ENCODE data around the gene FBXO31. TPM values are rescaled to one million over a fixed set of nuclear protein-coding genes. Genes with fewer than 3 reads are reported as not detected.

FBXO31 gene
- total RNA-seq, 2 donors from 2014 or later, result 18.6 to 22.1 TPM

GRCh38 chr16:87426423-87427215, 43.0 kb upstream of the FBXO31 start:
- no peaks in the 10 kb centered on the region for H3K27me3 Mint-ChIP-seq (ENCODE audit: insufficient read depth)
- peaks cover 4% of the 10 kb centered on the region for H3K4me1 Mint-ChIP-seq
- Histone ChIP-seq H3K27me3 (ENCODE audit: control insufficient read depth, insufficient read depth, low read length, poor library complexity, severe bottlenecking) (no peaks in the 10 kb centered on the region), H3K9me3 (ENCODE audit: control insufficient read depth, low read length) (no peaks in the 10 kb centered on the region), H3K9ac (ENCODE audit: extremely low read depth, low read length, poor library complexity, severe bottlenecking) (no peak overlapping the region), H3K4me3 (ENCODE audit: low read length) (no peak overlapping the region), H3K27ac (ENCODE audit: low read depth, low read length) (no peak overlapping the region), H3K4me1 (ENCODE audit: control insufficient read depth, insufficient read depth, low read length) (no peaks in the 10 kb centered on the region), H3K36me3 (ENCODE audit: control insufficient read depth, insufficient read depth, low read length) (peaks cover 41% of the 10 kb centered on the region)
- no peak overlapping the region for H3K4me3 Mint-ChIP-seq
- peaks cover 48% of the 10 kb centered on the region for H3K36me3 Mint-ChIP-seq (ENCODE audit: low read depth)
- no peak for TF ChIP-seq CTCF (conservative IDR thresholded peaks at IDR 0.05)
- 86 to 87% methylated on average over 18 of the region's 18 CpGs for WGBS, 2 experiments (ENCODE audit: insufficient coverage in 1 of 2, insufficient read length in 1 of 2)
- no peak for DNase-seq
- H3K27ac Mint-ChIP-seq, result peak overlapping the region; percentile 8
- H3K9me3 Mint-ChIP-seq, result no peaks in the 10 kb centered on the region

- no peaks in the 10 kb centered on the region for H3K9me3 Mint-ChIP-seq
- H3K36me3 Mint-ChIP-seq (ENCODE audit: low read depth), result peaks cover 50% of the 10 kb centered on the region
- 90 to 97% methylated on average over 6 to 12 of the region's 12 CpGs for WGBS, 2 experiments (ENCODE audit: insufficient coverage in 1 of 2, insufficient read length in 1 of 2)
Measured at GRCh38 chr16:87425941-87426340, 42.4 kb upstream of the FBXO31 start.

GRCh38 chr16:87424266-87424665, 40.7 kb upstream of the FBXO31 start:
- H3K4me3 ChIP-seq (ENCODE audit: low read length), result no peak overlapping the region

More at GRCh38 chr16:87425941-87426340, 42.4 kb upstream of the FBXO31 start:
- H3K36me3 ChIP-seq (ENCODE audit: control insufficient read depth, insufficient read depth, low read length), result peaks cover 42% of the 10 kb centered on the region
- no peak for TF ChIP-seq CTCF (conservative IDR thresholded peaks at IDR 0.05)
- no peak overlapping the region for H3K9ac ChIP-seq (ENCODE audit: extremely low read depth, low read length, poor library complexity, severe bottlenecking)
- peaks cover 4% of the 10 kb centered on the region for H3K4me1 Mint-ChIP-seq
- H3K4me3 ChIP-seq (ENCODE audit: low read length), result no peak overlapping the region
- H3K27ac Mint-ChIP-seq, result no peak overlapping the region
- H3K4me1 ChIP-seq (ENCODE audit: control insufficient read depth, insufficient read depth, low read length), result no peaks in the 10 kb centered on the region
- no peaks in the 10 kb centered on the region for H3K27me3 ChIP-seq (ENCODE audit: control insufficient read depth, insufficient read depth, low read length, poor library complexity, severe bottlenecking)
- H3K4me3 Mint-ChIP-seq, result no peak overlapping the region
- no peaks in the 10 kb centered on the region for H3K9me3 ChIP-seq (ENCODE audit: control insufficient read depth, low read length)
- H3K27ac ChIP-seq (ENCODE audit: low read depth, low read length), result no peak overlapping the region
- H3K27me3 Mint-ChIP-seq (ENCODE audit: insufficient read depth), result no peaks in the 10 kb centered on the region
- no peak for DNase-seq

More at GRCh38 chr16:87424266-87424665, 40.7 kb upstream of the FBXO31 start:
- DNase-seq, result no peak
- Mint-ChIP-seq H3K4me3 (no peak overlapping the region), H3K4me1 (peaks cover 4% of the 10 kb centered on the region), H3K36me3 (ENCODE audit: low read depth) (peaks cover 56% of the 10 kb centered on the region), H3K27me3 (ENCODE audit: insufficient read depth) (no peaks in the 10 kb centered on the region), H3K27ac (peak overlapping the region; percentile 9), H3K9me3 (no peaks in the 10 kb centered on the region)
- H3K9me3 ChIP-seq (ENCODE audit: control insufficient read depth, low read length), result no peaks in the 10 kb centered on the region
- TF ChIP-seq CTCF (conservative IDR thresholded peaks at IDR 0.05), result no peak
- H3K9ac ChIP-seq (ENCODE audit: extremely low read depth, low read length, poor library complexity, severe bottlenecking), result no peak overlapping the region
- no peaks in the 10 kb centered on the region for H3K27me3 ChIP-seq (ENCODE audit: control insufficient read depth, insufficient read depth, low read length, poor library complexity, severe bottlenecking)
- peak overlapping the region; percentile 5 for H3K27ac ChIP-seq (ENCODE audit: low read depth, low read length)
- H3K36me3 ChIP-seq (ENCODE audit: control insufficient read depth, insufficient read depth, low read length), result peaks cover 43% of the 10 kb centered on the region
- 89 to 90% methylated on average over 6 to 12 of the region's 12 CpGs for WGBS, 2 experiments (ENCODE audit: insufficient coverage in 1 of 2, insufficient read length in 1 of 2)
- H3K4me1 ChIP-seq (ENCODE audit: control insufficient read depth, insufficient read depth, low read length), result no peaks in the 10 kb centered on the region

All from endodermal cell (in vitro differentiated cells).